Activated CD4-positive, alpha-beta T cell treated with anti-CD3 and anti-CD28 coated beads, Interleukin-2, amount 50 U/mL, for 48 hours (primary cell): Measurements from ENCODE around the gene PDE6B.
"Not testable (repeated sequence)": the region's sequence is repeated elsewhere in the genome, so short reads cannot be mapped to it uniquely, and the experiment has no call there.

Experiments
- DNase-seq, 2 experiments: peaks; one replicate each; pipeline ENCODE4 v3.0.0-alpha.2; 2020

Gene PDE6B

GRCh38 chr4:657338-657833, 32.0 kb downstream of the PDE6B start:
- no peak for DNase-seq

GRCh38 chr4:657834-658667, 32.7 kb downstream of the PDE6B start:
- DNase-seq: no peak

GRCh38 chr4:658681-659667, 33.6 kb downstream of the PDE6B start:
- DNase-seq: no peak

- no peak for DNase-seq
These were observed 34.5 kb downstream of the PDE6B start for GRCh38 chr4:659851-660250.

- DNase-seq: no peak
These were observed 35.0 kb downstream of the PDE6B start for GRCh38 chr4:660401-660800.

GRCh38 chr4:661231-661630, 35.9 kb downstream of the PDE6B start:
- DNase-seq: no peak

- no peak for DNase-seq
These were observed 36.7 kb downstream of the PDE6B start for GRCh38 chr4:661881-662761.

- DNase-seq: no peak
These were observed 37.7 kb downstream of the PDE6B start for GRCh38 chr4:663046-663437.

GRCh38 chr4:663438-664428, 38.4 kb downstream of the PDE6B start:
- peak; percentile 78 to 82 for DNase-seq

- no peak for DNase-seq
These were observed 39.4 kb downstream of the PDE6B start for GRCh38 chr4:664713-665231.

- DNase-seq: no peak
These were observed 40.0 kb downstream of the PDE6B start for GRCh38 chr4:665381-665750.

GRCh38 chr4:665751-666435, 40.5 kb downstream of the PDE6B start:
- DNase-seq: no peak

- no peak for DNase-seq
These were observed 41.0 kb downstream of the PDE6B start for GRCh38 chr4:666436-666810.

GRCh38 chr4:666822-667544, 41.6 kb downstream of the PDE6B start:
- no peak for DNase-seq

- no peak for DNase-seq
These were observed 42.2 kb downstream of the PDE6B start for GRCh38 chr4:667545-667925.

- DNase-seq: not testable (repeated sequence)
These were observed 42.8 kb downstream of the PDE6B start for GRCh38 chr4:668219-668618.

- not testable (repeated sequence) for DNase-seq
These were observed 44.6 kb downstream of the PDE6B start for GRCh38 chr4:669806-670559.

GRCh38 chr4:671769-672168, 46.4 kb downstream of the PDE6B start:
- DNase-seq: no peak
